ENCODE data around the gene CCDC185. TPM values are rescaled to one million over a fixed set of nuclear protein-coding genes. Genes with fewer than 3 reads are reported as not detected.

Gene CCDC185
- total and polyA plus RNA-seq, 2 of the 13 experiments (the other 11 are each of a cell fraction or from before 2014, with no cell fraction given): not detected

- no peak for TF ChIP-seq THYN1 (CRISPR knock-in tag; IDR thresholded peaks at IDR 0.05; ENCODE audit: borderline replicate concordance, low read depth)
- no peak for TF ChIP-seq JDP2 (CRISPR knock-in tag; IDR thresholded peaks at IDR 0.05; ENCODE audit: borderline replicate concordance)
- TF ChIP-seq SYNCRIP (IDR thresholded peaks at IDR 0.05; ENCODE audit: insufficient read depth, low read depth, low read length): no peak
- TF ChIP-seq PLSCR1 (CRISPR knock-in tag; IDR thresholded peaks at IDR 0.05; ENCODE audit: borderline replicate concordance): no peak
- no peak for TF ChIP-seq ZNF251 (CRISPR knock-in tag; IDR thresholded peaks at IDR 0.05)
- TF ChIP-seq SMYD3 (CRISPR knock-in tag; IDR thresholded peaks at IDR 0.05): no peak
- TF ChIP-seq POGK (CRISPR knock-in tag; conservative IDR thresholded peaks at IDR 0.05): no peak
- TF ChIP-seq NFATC3 (CRISPR knock-in tag; IDR thresholded peaks at IDR 0.05): no peak
Observed at GRCh38 chr1:223410036-223410435, 16.8 kb downstream of the CCDC185 start (continued).

- no peaks in the 10 kb centered on the region for H4K20me1 ChIP-seq (ENCODE audit: insufficient read depth, low read length)
- H3K4me1 ChIP-seq (ENCODE audit: insufficient read depth, low read length): no peaks in the 10 kb centered on the region
- CTCF ChIA-PET (ENCODE audit: low intra/inter-chr PET ratio, low total read pairs): no interaction called here
- no peak for FAIRE-seq
- no peak overlapping the region for H3K27ac ChIP-seq (ENCODE audit: extremely low read length, insufficient read depth, low read length)
- no peak overlapping the region for H3K9ac ChIP-seq (ENCODE audit: insufficient read depth, low read depth, low read length)
- H3K9me3 ChIP-seq (ENCODE audit: low read length): no peaks in the 10 kb centered on the region
- no peaks in the 10 kb centered on the region for H3K27me3 ChIP-seq (ENCODE audit: control insufficient read depth in 1 of 2, insufficient read depth in 2 of 2, low read length in 2 of 2)
- no peak overlapping the region for H3K4me2 ChIP-seq (ENCODE audit: low read depth, low read length)
- no peaks in the 10 kb centered on the region for H3K36me3 ChIP-seq (replicated peaks in 1 of 2; ENCODE audit: control insufficient read depth in 1 of 2, insufficient read depth in 2 of 2, low read length in 2 of 2)
- no peak overlapping the region for H2AFZ ChIP-seq (ENCODE audit: low read length)
- no peaks in the 10 kb centered on the region for H3K79me2 ChIP-seq (ENCODE audit: insufficient read depth, low read length)
- H3K4me3 ChIP-seq (replicated peaks in 1 of 3; ENCODE audit: insufficient read depth in 1 of 3, low read depth in 2 of 3, low read length in 3 of 3): no peak overlapping the region
- no peak for DNase-seq (ENCODE audit: low spot score)
- 68% methylated on average over 2 of the region's 2 CpGs for WGBS (ENCODE audit: low lambda C conversion rate)
- in situ Hi-C loops (cut with HindIII; ENCODE audit: extremely low pct_ligation_motif_present, low pct_unique_long_range_greater_than_20kb) (no loop called here), intact Hi-C loops (cut with micrococcal nuclease; ENCODE audit: unreplicated experiment) (no loop called here)
- ATAC-seq: no peak
- POLR2A ChIA-PET: no interaction called here
- BruUV-seq (replicated peaks): no TSS peak
- no peak for TF ChIP-seq ZNF350 (CRISPR knock-in tag; IDR thresholded peaks at IDR 0.05; ENCODE audit: borderline replicate concordance, low read depth)
- no peak for TF ChIP-seq ARID4A (CRISPR knock-in tag; IDR thresholded peaks at IDR 0.05; ENCODE audit: borderline replicate concordance)
- no peak for TF ChIP-seq SNAI1 (CRISPR knock-in tag; IDR thresholded peaks at IDR 0.05; ENCODE audit: borderline replicate concordance)
- TF ChIP-seq ZNF224 (CRISPR knock-in tag; IDR thresholded peaks at IDR 0.05): no peak
- TF ChIP-seq ZGPAT (CRISPR knock-in tag; IDR thresholded peaks at IDR 0.05): no peak
- TF ChIP-seq THAP11 (CRISPR knock-in tag; IDR thresholded peaks at IDR 0.05): no peak
- TF ChIP-seq IRX3 (CRISPR knock-in tag; IDR thresholded peaks at IDR 0.05; ENCODE audit: borderline replicate concordance, low read depth): no peak
- no peak for TF ChIP-seq FOXP1 (IDR thresholded peaks at IDR 0.05)
- TF ChIP-seq FOXP1 (CRISPR knock-in tag; IDR thresholded peaks at IDR 0.05): no peak
Observed at GRCh38 chr1:223411309-223411708, 18.1 kb downstream of the CCDC185 start.

All from HepG2 (cell line).